Activated CD8-positive, alpha-beta memory T cell treated with anti-CD3 and anti-CD28 coated beads for 48 hours (primary cell): ENCODE data around the gene LEMD1.
A peak's percentile ranks its signal among the peaks of the same experiment; 100 is the strongest.

Experiments used
- DNase-seq, 3 experiments: peaks; one replicate each; pipeline ENCODE4 v3.0.0-alpha.2; 2020; ENCODE audit warnings: low read depth in 2 of 3, low spot score in 2 of 3

Gene LEMD1

GRCh38 chr1:205335692-205336091, 86.2 kb downstream of the LEMD1 start:
- peak in 2 of 3 experiments; percentile 55 to 58 for DNase-seq

- no peak for DNase-seq
Measured at GRCh38 chr1:205332015-205332791, 89.7 kb downstream of the LEMD1 start.
